ENCODE results near the gene TENM3.

Gene TENM3

GRCh38 chr4:182760551-182761043 lies 517.4 kb downstream of the TENM3 start:
- no peak for ATAC-seq
- TF ChIP-seq ZFP3 (CRISPR knock-in tag; IDR thresholded peaks at IDR 0.05) (no peak), TSHZ2 (CRISPR knock-in tag; IDR thresholded peaks at IDR 0.05) (no peak), SNAI2 (CRISPR knock-in tag; IDR thresholded peaks at IDR 0.05) (no peak), TCF4 (CRISPR knock-in tag; IDR thresholded peaks at IDR 0.05; ENCODE audit: borderline replicate concordance) (no peak), CSRNP3 (CRISPR knock-in tag; IDR thresholded peaks at IDR 0.05) (no peak), ZNF8 (CRISPR knock-in tag; IDR thresholded peaks at IDR 0.05) (no peak), CSDC2 (CRISPR knock-in tag; IDR thresholded peaks at IDR 0.05) (no peak), ARNTL (CRISPR knock-in tag; IDR thresholded peaks at IDR 0.05; ENCODE audit: borderline replicate concordance, low read depth) (no peak), PATZ1 (CRISPR knock-in tag; IDR thresholded peaks at IDR 0.05; ENCODE audit: borderline replicate concordance) (no peak), GLIS3 (CRISPR knock-in tag; IDR thresholded peaks at IDR 0.05) (no peak), ZFP30 (CRISPR knock-in tag; IDR thresholded peaks at IDR 0.05) (no peak), CREB5 (CRISPR knock-in tag; IDR thresholded peaks at IDR 0.05; ENCODE audit: low read depth) (no peak), ZC3H10 (CRISPR knock-in tag; IDR thresholded peaks at IDR 0.05) (no peak), OSR1 (CRISPR knock-in tag; IDR thresholded peaks at IDR 0.05) (no peak), PPARA (CRISPR knock-in tag; IDR thresholded peaks at IDR 0.05; ENCODE audit: borderline replicate concordance) (no peak), BACH2 (CRISPR knock-in tag; IDR thresholded peaks at IDR 0.05; ENCODE audit: borderline replicate concordance) (no peak), ZNF70 (CRISPR knock-in tag; IDR thresholded peaks at IDR 0.05) (no peak), ZNF565 (CRISPR knock-in tag; conservative IDR thresholded peaks at IDR 0.05; ENCODE audit: low read depth) (no peak)

GRCh38 chr4:182764137-182764536 lies 520.9 kb downstream of the TENM3 start:
- no peak for ATAC-seq
- no peak for TF ChIP-seq ZNF8 (CRISPR knock-in tag; IDR thresholded peaks at IDR 0.05)
- no peak for TF ChIP-seq ZNF70 (CRISPR knock-in tag; IDR thresholded peaks at IDR 0.05)
- TF ChIP-seq ZFP30 (CRISPR knock-in tag; IDR thresholded peaks at IDR 0.05) = no peak
- TF ChIP-seq CSRNP3 (CRISPR knock-in tag; IDR thresholded peaks at IDR 0.05) = no peak
- TF ChIP-seq PATZ1 (CRISPR knock-in tag; IDR thresholded peaks at IDR 0.05; ENCODE audit: borderline replicate concordance) = no peak
- no peak for TF ChIP-seq TOX (CRISPR knock-in tag; IDR thresholded peaks at IDR 0.05; ENCODE audit: borderline replicate concordance)
- no peak for TF ChIP-seq SNAI2 (CRISPR knock-in tag; IDR thresholded peaks at IDR 0.05)
- no peak for TF ChIP-seq POU6F1 (CRISPR knock-in tag; IDR thresholded peaks at IDR 0.05; ENCODE audit: borderline replicate concordance, low read depth)
- no peak for TF ChIP-seq ZNF565 (CRISPR knock-in tag; conservative IDR thresholded peaks at IDR 0.05; ENCODE audit: low read depth)
- no peak for TF ChIP-seq OSR1 (CRISPR knock-in tag; IDR thresholded peaks at IDR 0.05)
- TF ChIP-seq TSHZ2 (CRISPR knock-in tag; IDR thresholded peaks at IDR 0.05) = no peak
- no peak for TF ChIP-seq ESRRG (CRISPR knock-in tag; IDR thresholded peaks at IDR 0.05)
- no peak for TF ChIP-seq GLIS3 (CRISPR knock-in tag; IDR thresholded peaks at IDR 0.05)
- no peak for TF ChIP-seq ZC3H10 (CRISPR knock-in tag; IDR thresholded peaks at IDR 0.05)
- TF ChIP-seq ISL1 (CRISPR knock-in tag; IDR thresholded peaks at IDR 0.05) = no peak
